GM10847 (cell line): ENCODE measurements around the gene HFM1.

Experiments
- POLR2A ChIP-seq: IDR thresholded peaks from 2 replicates; pipeline ENCODE4 v1.6.1; 2011; ENCODE audit not compliant: insufficient read length; ENCODE audit errors: extremely low read depth

HFM1 gene, protein sequence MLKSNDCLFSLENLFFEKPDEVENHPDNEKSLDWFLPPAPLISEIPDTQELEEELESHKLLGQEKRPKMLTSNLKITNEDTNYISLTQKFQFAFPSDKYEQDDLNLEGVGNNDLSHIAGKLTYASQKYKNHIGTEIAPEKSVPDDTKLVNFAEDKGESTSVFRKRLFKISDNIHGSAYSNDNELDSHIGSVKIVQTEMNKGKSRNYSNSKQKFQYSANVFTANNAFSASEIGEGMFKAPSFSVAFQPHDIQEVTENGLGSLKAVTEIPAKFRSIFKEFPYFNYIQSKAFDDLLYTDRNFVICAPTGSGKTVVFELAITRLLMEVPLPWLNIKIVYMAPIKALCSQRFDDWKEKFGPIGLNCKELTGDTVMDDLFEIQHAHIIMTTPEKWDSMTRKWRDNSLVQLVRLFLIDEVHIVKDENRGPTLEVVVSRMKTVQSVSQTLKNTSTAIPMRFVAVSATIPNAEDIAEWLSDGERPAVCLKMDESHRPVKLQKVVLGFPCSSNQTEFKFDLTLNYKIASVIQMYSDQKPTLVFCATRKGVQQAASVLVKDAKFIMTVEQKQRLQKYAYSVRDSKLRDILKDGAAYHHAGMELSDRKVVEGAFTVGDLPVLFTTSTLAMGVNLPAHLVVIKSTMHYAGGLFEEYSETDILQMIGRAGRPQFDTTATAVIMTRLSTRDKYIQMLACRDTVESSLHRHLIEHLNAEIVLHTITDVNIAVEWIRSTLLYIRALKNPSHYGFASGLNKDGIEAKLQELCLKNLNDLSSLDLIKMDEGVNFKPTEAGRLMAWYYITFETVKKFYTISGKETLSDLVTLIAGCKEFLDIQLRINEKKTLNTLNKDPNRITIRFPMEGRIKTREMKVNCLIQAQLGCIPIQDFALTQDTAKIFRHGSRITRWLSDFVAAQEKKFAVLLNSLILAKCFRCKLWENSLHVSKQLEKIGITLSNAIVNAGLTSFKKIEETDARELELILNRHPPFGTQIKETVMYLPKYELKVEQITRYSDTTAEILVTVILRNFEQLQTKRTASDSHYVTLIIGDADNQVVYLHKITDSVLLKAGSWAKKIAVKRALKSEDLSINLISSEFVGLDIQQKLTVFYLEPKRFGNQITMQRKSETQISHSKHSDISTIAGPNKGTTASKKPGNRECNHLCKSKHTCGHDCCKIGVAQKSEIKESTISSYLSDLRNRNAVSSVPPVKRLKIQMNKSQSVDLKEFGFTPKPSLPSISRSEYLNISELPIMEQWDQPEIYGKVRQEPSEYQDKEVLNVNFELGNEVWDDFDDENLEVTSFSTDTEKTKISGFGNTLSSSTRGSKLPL (N-terminal part only)

DNA sequence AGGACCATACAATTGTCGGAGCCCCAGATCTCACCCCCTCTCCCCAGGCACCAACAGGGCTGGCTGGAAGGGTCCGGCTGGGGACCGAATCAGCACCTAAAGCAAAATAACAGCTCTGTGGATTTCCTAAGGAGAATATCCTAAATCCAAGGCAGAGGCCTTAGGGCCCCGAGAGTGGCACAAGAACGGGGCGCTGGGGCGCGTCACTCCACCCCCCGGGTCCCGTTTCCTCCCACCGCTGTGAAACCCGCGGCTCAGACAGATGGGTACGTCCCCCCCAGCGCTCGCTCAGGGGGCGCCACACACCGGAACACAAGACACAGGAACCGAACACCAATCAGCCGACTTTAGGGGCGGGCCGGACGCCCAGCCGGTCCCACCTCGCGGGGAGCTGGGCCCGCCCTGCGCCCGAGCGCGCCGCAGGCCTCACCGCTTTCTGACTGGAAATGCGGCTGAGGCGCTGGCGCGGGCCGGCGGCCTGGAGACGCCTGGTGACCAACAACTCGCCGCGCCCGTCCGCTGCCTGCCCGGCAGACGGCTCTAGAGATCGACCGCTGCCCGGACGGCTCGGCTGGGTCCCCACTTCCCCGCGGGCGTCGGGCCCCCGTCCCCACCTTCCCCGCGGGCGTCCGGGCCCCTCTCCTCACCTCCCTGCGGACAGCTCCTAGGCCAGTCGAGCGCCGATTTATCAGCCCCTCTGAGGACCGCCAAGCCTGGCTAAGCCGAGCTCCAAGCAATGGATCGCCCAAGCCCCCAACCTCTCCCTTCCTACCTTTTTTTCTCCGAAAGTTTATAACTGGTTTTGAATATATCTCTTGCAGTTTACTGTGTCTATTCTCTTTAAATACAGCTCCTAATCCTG, at the start of gene HFM1:
Gene HFM1, minus strand, starts transcription at position 687 of the 862 bp plus-strand sequence. CDS start 3,755 bp downstream, outside the sequence.
- no peak for TF ChIP-seq POLR2A

DNA sequence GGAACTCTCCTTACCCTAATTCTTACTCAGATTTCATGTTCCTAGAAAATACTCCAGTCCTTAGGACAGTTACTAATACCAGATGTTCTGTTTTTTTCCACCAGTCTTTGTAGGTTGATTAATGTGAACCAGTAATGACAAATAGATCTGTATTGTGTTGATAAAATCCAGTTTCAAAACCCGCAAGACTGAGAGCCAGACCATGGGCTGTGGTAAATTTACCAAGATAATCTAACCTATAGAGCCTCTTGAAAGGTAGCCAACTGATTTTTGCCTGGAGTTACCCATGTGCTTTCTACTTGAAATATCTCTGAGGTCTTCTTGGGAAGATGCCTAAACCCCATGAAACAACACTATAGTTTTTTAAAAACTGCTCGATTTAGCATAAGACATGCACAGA, 49.5 kb upstream of the HFM1 start:
- no peak for TF ChIP-seq POLR2A

DNA sequence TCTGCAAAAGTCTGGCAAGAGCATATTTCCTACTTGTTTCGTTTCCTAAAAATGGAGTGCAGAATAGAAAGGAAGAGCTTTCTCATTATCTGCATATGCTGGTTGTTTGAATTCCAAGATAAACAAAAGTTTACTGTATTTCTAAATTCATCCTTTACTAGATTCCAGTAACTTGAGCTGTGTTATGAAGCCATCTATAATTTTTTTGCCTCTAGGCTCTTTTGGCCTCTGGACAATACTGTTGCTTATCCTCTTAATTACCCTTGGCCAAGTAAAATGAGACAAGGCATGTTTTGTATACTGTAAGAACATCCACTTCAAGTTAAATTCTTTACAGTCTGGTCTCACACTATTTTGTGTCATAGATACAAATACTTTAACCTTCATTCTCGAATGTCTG, 45.6 kb upstream of the HFM1 start:
- TF ChIP-seq POLR2A: no peak

DNA sequence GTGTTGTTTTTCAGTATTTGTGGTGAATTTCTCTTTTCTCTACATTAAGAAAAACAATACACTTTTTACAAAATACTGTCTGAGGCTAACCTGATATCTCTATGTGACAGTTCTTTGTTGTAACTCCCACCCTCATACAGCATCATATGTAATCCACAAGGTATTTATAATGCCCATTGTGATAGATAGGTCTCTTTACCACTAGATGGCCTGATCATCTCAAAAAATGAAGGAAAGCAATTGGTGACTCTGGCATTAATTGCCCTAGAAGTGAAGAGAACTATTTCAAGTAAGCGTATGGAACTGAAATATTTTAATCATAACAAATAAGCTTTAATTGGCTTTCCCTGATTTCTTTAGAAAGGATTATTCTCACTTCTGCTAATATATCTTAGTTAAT, 36.2 kb upstream of the HFM1 start:
- no peak for TF ChIP-seq POLR2A

DNA sequence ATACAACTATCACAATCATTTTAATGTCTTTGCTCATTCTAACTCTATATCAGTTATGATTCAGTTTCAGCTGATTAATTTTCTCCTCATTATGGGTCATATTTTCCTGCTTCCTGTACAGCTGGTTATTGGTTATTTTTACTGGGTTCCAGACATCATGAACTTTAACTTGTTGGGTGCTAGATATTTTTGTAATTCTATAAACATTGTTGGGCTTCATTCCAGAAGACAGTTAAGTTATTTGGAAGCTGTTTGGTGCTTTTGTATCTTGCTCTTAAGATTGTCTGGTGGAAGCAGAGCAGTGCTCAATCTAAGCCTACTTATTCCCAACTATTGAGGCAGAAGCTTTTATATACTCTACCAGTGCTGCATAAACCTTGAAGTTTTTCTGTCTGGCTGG, 34.4 kb upstream of the HFM1 start:
- TF ChIP-seq POLR2A: no peak

DNA sequence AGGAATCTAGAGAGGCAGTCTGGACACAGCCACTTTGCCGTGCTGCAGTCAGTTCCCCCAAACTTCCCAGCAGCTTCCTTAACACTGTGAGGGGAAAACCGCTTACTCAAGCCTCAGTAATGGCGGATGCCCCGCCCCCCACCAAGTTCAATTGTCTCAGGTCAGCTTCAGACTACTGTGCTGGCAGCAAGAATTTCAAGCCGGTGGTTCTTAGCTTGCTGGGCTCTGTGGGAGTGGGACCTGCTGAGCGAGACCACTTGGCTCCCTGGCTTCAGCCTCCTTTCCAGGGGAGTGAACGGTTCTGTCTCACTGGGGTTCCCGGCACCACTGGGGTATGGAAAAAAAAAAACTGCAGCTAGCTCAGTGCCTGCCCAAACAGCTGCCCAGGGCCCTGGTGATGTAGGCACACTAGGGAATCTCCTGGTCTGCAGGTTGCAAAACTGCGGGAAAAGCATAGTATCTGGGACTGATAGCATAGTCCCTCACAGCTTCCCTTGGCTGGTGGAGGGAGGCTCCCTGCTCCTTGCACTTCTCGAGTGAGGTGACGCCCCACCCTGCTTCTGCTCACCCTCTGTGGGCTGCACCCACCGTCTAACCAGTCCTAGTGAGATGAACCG, 23.7 kb upstream of the HFM1 start:
- no peak for TF ChIP-seq POLR2A

DNA sequence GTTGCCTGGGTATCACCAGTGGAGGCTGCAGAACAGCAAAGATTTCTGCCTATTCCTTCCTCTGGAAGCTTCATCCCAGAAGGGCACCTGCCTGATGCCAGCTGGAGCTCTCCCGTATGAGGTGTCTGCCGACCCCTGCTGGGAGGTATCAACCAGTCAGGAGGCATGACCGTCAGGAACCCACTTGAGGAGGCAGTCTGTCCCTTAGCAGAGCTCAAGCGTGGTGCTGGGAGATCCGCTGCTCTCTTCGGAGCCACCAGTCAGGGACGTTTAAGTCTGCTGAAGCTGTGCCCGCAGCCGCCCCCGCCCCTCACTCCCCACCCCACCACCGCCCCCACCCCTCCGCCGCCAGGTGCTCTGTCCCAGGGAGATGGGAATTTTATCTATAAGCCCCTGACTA, 23.1 kb upstream of the HFM1 start:
- no peak for TF ChIP-seq POLR2A

DNA sequence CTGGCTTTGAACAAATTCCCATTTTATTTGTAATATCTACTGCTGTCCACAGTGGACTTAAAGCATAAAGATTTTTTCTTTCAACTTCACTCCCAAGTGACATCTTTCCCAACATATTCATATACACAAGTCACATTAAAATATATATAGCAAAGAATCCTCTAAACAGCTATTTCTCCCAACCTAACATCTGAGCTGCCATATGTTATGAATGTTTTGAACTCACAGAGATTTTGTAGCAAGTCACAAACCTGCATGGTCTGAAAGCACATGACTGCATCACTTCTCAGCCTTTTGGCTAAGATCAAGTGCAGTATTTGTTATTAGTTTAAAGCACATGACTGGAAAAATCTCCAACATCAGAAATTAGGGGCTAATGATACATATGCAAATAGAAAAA, 7.7 kb upstream of the HFM1 start:
- no peak for TF ChIP-seq POLR2A

DNA sequence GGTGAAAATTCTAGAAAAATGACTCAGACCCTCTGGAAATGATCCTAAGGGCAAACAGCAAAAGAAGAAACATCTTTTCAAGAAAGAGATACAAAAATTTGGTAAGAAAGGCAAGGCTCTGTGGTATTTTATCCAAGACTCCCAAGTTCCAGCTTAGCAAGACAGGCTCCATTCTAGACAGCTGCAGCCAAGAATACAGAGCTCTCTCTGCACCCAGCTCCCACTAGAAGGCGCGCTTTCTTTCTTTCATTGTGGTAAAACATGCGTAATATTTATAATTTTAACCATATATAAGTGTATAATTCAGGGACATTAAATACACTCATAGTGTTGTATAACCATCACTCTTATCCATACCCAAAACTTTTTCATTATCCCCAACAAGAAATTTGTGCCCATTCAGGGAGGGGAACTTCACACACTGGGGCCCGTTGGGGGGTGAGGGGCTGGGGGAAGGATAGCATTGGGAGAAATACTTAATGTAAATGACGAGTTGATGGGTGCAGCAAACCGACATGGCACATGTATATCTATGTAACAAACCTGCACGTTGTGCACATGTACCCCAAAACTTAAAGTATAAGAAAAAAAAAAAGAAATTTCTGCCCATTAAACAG, 2.2 kb upstream of the HFM1 start:
- no peak for TF ChIP-seq POLR2A

DNA sequence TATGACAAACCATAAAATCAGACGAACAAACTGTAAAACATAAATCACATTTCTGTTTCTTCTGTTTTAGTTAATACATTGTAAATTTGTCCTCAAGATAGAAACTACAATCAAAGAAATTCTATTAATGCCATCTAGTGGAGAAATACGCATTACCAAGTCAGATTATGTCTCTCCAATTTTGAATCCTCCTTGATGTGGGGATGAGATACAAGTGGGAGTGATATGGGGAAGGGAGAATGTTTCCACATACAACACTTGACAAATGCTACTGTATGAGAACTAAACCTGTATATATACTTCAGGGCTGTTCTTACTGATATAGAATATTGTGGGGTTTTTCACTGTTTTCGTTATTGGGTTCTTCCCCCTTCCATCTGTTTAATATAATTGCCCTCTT, 2.6 kb downstream of the HFM1 start:
- no peak for TF ChIP-seq POLR2A

DNA sequence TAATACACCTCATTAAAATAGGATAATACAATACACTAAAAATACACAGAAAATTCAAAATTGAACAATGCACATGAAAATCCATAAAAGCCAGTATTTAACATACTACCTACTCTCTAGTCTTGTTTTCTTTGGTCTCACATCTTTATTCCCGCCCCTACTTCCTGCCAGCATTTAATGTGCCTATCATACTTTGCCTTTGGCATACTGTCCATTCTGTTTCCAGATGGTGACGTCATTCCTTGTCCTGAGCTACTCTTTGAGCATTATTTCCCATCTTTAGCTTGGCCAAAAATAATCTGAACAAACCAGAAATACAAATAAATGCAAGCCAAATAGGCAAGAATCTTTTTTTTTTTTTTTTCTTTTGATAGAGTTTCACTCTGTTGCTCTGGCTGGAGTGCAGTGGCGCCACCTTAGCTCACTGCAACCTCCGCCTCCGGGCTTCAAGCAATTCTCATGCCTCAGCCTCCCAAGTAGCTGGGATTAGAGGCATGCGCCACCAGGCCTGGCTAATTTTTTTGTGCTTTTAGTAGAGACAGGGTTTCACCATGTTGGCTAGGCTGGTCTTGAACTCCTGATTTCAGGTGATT, 4.4 kb downstream of the HFM1 start:
- no peak for TF ChIP-seq POLR2A

DNA sequence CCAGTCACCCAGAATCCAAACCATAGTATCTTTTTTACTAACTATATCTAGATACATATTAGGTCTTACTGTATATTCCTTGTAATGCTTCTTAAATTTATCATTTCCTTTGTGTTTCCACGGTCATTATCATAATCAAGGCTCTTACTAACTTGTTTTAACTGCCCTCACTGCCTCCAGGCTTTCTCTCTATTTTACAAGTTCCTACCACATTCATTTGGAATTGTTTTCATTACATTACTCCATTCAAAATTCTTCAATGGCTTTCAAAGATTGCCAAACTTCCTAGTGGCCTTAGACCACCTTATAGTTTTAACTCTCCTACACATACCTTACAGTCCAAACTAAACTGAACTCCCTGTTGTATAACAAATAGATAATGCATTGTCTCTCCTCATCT, 6.3 kb downstream of the HFM1 start:
- no peak for TF ChIP-seq POLR2A

DNA sequence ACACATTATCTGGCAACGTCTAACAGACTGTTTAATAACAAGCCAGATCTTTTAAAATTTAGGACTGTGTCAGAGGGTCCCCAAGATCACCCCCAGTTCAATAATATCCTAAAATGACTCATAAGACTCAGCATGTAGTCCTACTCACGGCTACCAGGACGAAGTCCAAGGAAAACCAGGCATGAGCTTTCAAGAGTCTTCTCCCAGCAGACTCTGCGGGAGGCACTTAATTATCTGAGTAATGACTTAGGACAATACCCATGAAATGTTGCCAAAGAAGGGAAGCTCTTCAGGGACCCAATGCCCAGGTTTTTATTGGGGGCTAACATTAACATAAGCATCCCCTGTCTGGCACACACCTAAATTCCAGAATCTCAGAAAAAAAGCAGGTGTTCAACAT, 7.0 kb downstream of the HFM1 start:
- no peak for TF ChIP-seq POLR2A
